ENCODE measurements around the gene SERPINE1.

DNA sequence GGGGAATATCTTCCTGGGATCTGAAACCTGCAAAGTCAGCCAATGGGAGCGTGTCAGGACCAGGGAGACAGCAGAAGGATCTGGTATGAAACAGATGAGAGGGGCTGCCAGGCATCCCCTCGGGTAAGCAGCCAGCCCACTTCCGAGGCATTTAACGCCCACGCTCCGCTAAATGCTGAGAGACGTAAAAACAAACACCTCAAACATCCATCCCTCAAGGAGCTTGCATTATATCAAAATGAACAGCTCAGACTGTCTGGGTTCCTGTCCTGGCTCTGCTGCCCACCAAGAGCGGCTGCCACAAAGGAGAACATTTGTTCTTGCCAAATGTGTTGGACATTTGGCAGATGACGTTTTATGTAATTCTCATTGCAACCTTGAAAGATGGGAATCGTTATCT lies 7.0 kb upstream of the SERPINE1 start:
- TF ChIP-seq, protein P1, sequence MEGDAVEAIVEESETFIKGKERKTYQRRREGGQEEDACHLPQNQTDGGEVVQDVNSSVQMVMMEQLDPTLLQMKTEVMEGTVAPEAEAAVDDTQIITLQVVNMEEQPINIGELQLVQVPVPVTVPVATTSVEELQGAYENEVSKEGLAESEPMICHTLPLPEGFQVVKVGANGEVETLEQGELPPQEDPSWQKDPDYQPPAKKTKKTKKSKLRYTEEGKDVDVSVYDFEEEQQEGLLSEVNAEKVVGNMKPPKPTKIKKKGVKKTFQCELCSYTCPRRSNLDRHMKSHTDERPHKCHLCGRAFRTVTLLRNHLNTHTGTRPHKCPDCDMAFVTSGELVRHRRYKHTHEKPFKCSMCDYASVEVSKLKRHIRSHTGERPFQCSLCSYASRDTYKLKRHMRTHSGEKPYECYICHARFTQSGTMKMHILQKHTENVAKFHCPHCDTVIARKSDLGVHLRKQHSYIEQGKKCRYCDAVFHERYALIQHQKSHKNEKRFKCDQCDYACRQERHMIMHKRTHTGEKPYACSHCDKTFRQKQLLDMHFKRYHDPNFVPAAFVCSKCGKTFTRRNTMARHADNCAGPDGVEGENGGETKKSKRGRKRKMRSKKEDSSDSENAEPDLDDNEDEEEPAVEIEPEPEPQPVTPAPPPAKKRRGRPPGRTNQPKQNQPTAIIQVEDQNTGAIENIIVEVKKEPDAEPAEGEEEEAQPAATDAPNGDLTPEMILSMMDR (IDR thresholded peaks at IDR 0.05): no peak
- TF ChIP-seq POLR2A (IDR thresholded peaks at IDR 0.05): no peak

Measured in prostate gland (tissue), 2 donors.